ENCODE measurements around the gene MRAP2.

GRCh38 chr6:84135291-84135690 is 101.7 kb downstream of the MRAP2 start:
- TF ChIP-seq, protein P1, sequence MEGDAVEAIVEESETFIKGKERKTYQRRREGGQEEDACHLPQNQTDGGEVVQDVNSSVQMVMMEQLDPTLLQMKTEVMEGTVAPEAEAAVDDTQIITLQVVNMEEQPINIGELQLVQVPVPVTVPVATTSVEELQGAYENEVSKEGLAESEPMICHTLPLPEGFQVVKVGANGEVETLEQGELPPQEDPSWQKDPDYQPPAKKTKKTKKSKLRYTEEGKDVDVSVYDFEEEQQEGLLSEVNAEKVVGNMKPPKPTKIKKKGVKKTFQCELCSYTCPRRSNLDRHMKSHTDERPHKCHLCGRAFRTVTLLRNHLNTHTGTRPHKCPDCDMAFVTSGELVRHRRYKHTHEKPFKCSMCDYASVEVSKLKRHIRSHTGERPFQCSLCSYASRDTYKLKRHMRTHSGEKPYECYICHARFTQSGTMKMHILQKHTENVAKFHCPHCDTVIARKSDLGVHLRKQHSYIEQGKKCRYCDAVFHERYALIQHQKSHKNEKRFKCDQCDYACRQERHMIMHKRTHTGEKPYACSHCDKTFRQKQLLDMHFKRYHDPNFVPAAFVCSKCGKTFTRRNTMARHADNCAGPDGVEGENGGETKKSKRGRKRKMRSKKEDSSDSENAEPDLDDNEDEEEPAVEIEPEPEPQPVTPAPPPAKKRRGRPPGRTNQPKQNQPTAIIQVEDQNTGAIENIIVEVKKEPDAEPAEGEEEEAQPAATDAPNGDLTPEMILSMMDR (IDR thresholded peaks at IDR 0.05), result no peak
- no peak for TF ChIP-seq POLR2A (IDR thresholded peaks at IDR 0.05)
